HG02852 (cell line): ENCODE data around the gene HSPA1L.

Experiments used
- ATAC-seq: cut with Tn5 transposase; IDR thresholded peaks from one replicate; pipeline ENCODE4 v1.9.1; 2021; ENCODE audit warnings: mild to moderate bottlenecking, moderate library complexity; ENCODE audit not compliant: unreplicated experiment

HSPA1L gene

GRCh38 chr6:31767096-31767645, 47.9 kb downstream of the HSPA1L start:
- ATAC-seq: no peak

DNA sequence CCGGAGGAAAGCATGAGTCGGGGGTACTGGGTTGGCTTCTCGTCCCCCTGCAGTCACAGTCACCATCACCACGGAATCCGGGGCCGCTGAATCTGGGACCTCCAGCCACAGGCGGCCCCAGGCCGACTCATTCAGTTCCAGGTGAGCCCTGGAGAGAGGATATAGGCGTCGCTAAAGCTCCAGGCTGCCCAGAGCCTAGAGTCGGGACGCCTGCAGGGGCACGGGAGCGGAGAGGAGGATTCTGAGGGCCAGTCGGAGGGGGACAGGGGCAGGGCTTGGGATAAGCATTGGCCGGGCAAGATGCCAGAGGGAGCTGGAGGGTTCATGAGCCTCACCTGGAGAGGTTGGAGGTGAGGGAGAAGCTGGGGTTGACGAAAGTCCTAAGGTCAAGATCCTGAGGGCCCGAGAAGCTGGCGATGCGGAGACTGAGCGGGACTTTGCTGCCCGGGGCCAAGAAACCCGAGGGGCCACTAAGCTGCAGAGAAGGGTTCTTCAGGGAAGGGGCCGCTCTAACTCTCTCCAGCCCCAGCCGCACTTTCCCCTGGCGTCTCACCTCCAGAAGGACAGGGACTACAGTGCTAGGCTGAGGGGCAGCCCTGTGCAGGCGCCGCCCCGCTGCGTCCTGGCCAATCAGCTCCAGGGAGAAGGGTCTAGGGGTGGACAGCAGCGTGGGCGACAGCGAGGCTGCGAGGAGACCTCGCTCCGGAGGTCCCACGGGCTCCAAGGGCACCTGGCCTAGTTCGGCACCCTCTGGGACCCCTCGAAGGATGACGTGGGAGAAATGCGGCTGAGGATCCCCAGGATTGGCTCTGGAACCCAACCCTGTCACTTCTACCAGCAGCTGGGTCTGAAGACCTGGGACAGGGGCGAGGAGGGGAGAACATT, 48.9 kb downstream of the HSPA1L start:
- no peak for ATAC-seq

DNA sequence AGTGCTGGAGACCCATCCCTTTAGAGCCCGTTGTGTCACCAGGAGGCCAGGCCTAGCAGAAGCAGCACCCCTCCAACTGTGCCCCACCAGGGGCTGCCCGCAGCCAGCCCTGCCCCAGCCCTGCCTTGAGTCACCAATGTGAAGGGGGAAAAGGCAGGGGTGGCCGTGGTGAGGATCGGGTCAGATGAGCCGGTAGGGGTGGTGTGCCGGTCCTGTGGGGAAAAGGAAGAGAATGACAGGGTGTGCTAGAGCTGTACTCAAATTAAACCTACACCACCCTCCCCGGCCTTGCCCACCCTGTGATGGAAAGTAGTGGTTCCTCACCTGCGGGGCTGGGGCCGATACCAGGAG, 49.5 kb downstream of the HSPA1L start:
- no peak for ATAC-seq

DNA sequence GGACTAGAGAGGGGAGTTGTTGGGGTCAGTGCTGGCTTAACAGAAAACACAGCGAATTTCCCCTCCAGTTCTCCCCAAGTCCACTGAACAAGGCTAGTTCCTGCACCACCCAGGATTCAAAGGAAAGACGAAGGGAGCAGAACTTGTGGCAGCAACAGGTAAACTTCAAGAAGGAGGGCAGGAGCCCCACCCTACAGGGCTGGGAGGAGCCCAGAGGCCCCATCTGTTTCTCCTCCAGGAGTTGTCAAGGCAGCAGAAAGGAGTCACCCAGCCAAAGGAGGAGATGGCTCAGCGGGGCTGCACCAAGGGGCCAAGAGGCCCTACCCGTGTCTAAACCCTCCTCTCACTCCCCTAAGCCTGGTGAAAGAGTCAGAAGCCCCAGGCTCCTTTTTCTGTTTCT, 50.9 kb downstream of the HSPA1L start:
- ATAC-seq: no peak

DNA sequence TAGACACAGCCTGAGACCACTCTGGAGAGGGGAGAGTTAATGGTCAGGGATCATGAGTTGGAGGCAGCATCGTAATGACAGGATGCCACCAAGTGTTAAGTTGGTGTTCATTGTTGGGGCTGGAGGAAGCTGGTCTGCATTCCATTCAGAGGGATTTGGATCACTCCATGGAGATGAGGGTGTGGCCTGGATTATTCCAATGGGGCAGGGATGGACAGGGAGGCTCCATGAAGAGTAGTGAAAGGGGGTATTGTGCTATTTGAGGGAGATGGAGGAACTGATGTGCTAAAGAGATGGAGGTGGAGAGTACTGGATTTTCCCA, 51.5 kb downstream of the HSPA1L start:
- ATAC-seq: no peak

DNA sequence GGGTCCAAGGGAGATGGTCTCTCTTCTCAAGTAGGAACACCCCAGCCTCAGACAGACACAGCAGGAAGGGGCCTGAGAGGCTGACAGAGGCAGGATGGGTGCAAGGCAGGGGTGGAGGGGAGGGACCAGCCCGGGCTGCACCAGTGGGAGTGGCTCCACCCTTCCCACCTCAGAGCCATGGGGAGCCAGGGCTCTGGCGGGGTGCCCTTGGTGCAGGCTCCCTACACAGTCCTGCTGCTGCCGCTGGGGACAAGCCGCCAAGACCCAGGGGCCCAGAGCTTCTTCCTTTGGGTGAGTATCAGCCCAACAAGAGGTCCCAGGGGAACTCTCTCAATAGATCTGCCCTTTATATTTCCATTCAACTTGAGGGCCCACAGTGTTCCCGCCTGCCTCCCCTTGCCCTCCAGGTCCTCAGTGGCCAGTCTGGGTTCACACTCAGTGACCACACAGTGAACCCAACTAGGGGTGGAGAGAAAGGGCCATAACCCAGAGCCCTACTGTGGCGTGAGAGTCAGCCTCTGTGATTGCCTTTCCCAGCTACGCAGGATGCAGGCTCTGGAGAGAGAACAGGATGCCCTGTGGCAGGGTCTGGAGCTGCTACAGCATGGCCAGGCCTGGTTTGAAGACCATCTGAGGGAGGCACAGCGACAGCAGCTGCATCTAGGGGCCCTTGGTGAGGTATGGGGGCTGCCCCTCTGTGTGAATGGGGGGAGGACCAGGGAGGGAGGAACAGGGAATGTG, 52.0 kb downstream of the HSPA1L start:
- ATAC-seq: no peak

DNA sequence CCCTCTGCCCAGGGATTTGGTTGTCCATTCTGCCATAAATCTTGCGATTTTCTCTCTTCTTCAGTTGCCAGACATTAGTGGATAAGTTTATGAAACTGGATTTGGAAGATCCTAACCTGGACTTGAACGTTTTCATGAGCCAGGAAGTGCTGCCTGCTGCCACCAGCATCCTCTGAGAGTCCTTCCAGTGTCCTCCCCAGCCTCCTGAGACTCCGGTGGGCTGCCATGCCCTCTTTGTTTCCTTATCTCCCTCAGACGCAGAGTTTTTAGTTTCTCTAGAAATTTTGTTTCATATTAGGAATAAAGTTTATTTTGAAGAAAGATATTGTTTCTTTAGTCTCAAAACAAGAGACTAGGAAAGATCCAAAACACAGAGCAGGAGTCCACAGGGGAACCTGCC, 52.7 kb downstream of the HSPA1L start, which contains the start of gene SAPCD1:
TSS of gene SAPCD1 (plus strand) at position 301 of the 400 bp plus-strand sequence. CDS start 399 bp downstream, outside the sequence.
- ATAC-seq: no peak

GRCh38 chr6:31761343-31761742, 53.7 kb downstream of the HSPA1L start:
- no peak for ATAC-seq

- no peak for ATAC-seq
Observed at GRCh38 chr6:31760790-31761189, 54.3 kb downstream of the HSPA1L start.
